K562 (cell line): Measurements from ENCODE around the gene LMLN. TPM values are rescaled to one million over a fixed set of nuclear protein-coding genes. Genes with fewer than 3 reads are reported as not detected.

Experiments used
- ATF1 ChIP-seq, 2 experiments: fragments of 450-650 bp in 1 of 2; IDR thresholded peaks; 2 replicates each; pipeline ENCODE4 v1.6.1; 2016; ENCODE audit warnings: missing compliant biosample characterization in 1 of 2, missing genetic modification characterization in 1 of 2
- CREB1 ChIP-seq, 2 experiments: sonication (generic) in 1 of 2; formaldehyde crosslinking in 1 of 2; IDR thresholded peaks; 2 replicates each; pipeline versions ENCODE4 v1.6.1 to v1.8.0; 2012 to 2022; ENCODE audit warnings: inconsistent platforms in 1 of 2, mild to moderate bottlenecking in 1 of 2, missing genetic modification reagents in 1 of 2, moderate library complexity in 1 of 2
- FOXM1 ChIP-seq, 2 experiments: fragments of 450-650 bp in 1 of 2; sonication (generic) in 1 of 2; formaldehyde crosslinking in 1 of 2; IDR thresholded peaks; 2 replicates each; pipeline versions ENCODE4 v1.6.1 to v1.9.0; 2017 to 2022; ENCODE audit warnings: low read depth in 2 of 2, mild to moderate bottlenecking in 2 of 2, missing genetic modification reagents in 1 of 2, moderate library complexity in 1 of 2
- HLTF ChIP-seq: fragments of 450-650 bp; IDR thresholded peaks from 2 replicates; pipeline ENCODE4 v1.6.1; 2016
- HOXB6 ChIP-seq: fragments of 250-450 bp; sonication (Bioruptor Pico); IDR thresholded peaks from 2 replicates; pipeline ENCODE4 v1.5.1; 2022; ENCODE audit warnings: mild to moderate bottlenecking, borderline replicate concordance
- LCOR ChIP-seq: sonication (generic); formaldehyde crosslinking; IDR thresholded peaks from 2 replicates; pipeline ENCODE4 v1.8.0; 2022; ENCODE audit warnings: mild to moderate bottlenecking, missing genetic modification reagents
- MECOM ChIP-seq: fragments of 250-450 bp; sonication (Bioruptor Pico); IDR thresholded peaks from 2 replicates; pipeline ENCODE4 v1.8.0; 2022; ENCODE audit warnings: inconsistent platforms
- NR3C1 ChIP-seq: sonication (generic); formaldehyde crosslinking; IDR thresholded peaks from 2 replicates; pipeline ENCODE4 v1.8.1; 2022; ENCODE audit warnings: missing genetic modification reagents
- OTX1 ChIP-seq: fragments of 450-650 bp; formaldehyde crosslinking; IDR thresholded peaks from 2 replicates; pipeline ENCODE4 v1.4.0; 2022; ENCODE audit warnings: mild to moderate bottlenecking
- PHB ChIP-seq: fragments of 250-450 bp; sonication (Bioruptor Pico); IDR thresholded peaks from 2 replicates; pipeline ENCODE4 v1.5.0; 2021
- SIN3A ChIP-seq, 2 experiments: fragments of 150-350 bp in 1 of 2; IDR thresholded peaks; 2 replicates each; pipeline ENCODE4 v1.6.1; 2011 to 2016; ENCODE audit warnings: borderline replicate concordance in 2 of 2, low read depth in 2 of 2, low read length in 2 of 2, mild to moderate bottlenecking in 2 of 2, moderate library complexity in 2 of 2; ENCODE audit not compliant: control insufficient read depth in 1 of 2
- SMARCA4 ChIP-seq: fragments of 450-650 bp; IDR thresholded peaks from 2 replicates; pipeline ENCODE4 v1.6.1; 2016
- YY1 ChIP-seq, 3 experiments: IDR thresholded peaks; 2 replicates each; pipeline ENCODE4 v1.6.1; 2011; ENCODE audit warnings: low read length in 2 of 3, mild to moderate bottlenecking in 2 of 3, moderate library complexity in 2 of 3, borderline replicate concordance in 1 of 3, control low read depth in 1 of 3, low read depth in 1 of 3; ENCODE audit not compliant: insufficient read depth in 3 of 3, insufficient replicate concordance in 2 of 3, control insufficient read depth in 1 of 3, insufficient read length in 1 of 3; ENCODE audit errors: extremely low read depth in 1 of 3
- polyA plus RNA-seq, 8 experiments: library from polyadenylated mRNA; depleted of rRNA in 4 of 8; stranded (reverse) in 5 of 8; unstranded in 3 of 8; fragments of >200 nt; fragmentation: Nextera tagmentation in 2 of 8; fragmentation: Illumina TruSeq in 1 of 8; extraction: Ambion mirVana in 2 of 8; extraction: Trizol in 1 of 8; gene quantifications; 2 replicates each; pipeline versions ENCODE4 v1.2.1 to v1.2.3, GENCODE V29; 2011 to 2014; ENCODE audit warnings: inconsistent platforms in 1 of 8, missing spikeins in 1 of 8
- total RNA-seq, 7 experiments: library from RNA; depleted of rRNA in 6 of 7; stranded (reverse); fragments of >200 nt in 6 of 7; fragmentation: Illumina TruSeq in 2 of 7; extraction: Trizol in 2 of 7; gene quantifications; 2 replicates each; pipeline versions ENCODE4 v1.2.1 to v1.2.3, GENCODE V29; 2011 to 2021; ENCODE audit warnings: low replicate concordance in 1 of 7
- TF ChIP-seq, protein P1 (sequence below), 2 experiments: fragments of 450-650 bp in 1 of 2; sonication (generic) in 1 of 2; formaldehyde crosslinking in 1 of 2; IDR thresholded peaks in 1 of 2; conservative IDR thresholded peaks in 1 of 2; 2 replicates each; pipeline versions ENCODE4 v1.6.1 to v1.8.1; 2016 to 2023; ENCODE audit warnings: mild to moderate bottlenecking in 2 of 2, moderate library complexity in 2 of 2, inconsistent platforms in 1 of 2, missing genetic modification reagents in 1 of 2
- TF ChIP-seq, protein P2 (sequence below): fragments of 450-650 bp; formaldehyde crosslinking; IDR thresholded peaks from 2 replicates; pipeline ENCODE4 v1.4.0; 2020; ENCODE audit warnings: mild to moderate bottlenecking, moderate library complexity
- TF ChIP-seq, protein P3 (sequence below), 3 experiments: fragments of 200-800 bp in 1 of 3; fragments of 250-450 bp in 1 of 3; fragments of 450-650 bp in 1 of 3; sonication (Bioruptor Pico) in 1 of 3; sonication (Bioruptor generic) in 1 of 3; formaldehyde crosslinking in 1 of 3; IDR thresholded peaks; 2 replicates each; pipeline versions ENCODE4 v1.6.1 to v1.8.0; 2016 to 2022; ENCODE audit warnings: mild to moderate bottlenecking in 2 of 3, missing genetic modification characterization in 2 of 3, missing compliant biosample characterization in 1 of 3, moderate library complexity in 1 of 3

The LMLN gene
- total and polyA plus RNA-seq, 9 of the 15 experiments (the other 6 are each of a cell fraction or from before 2014, with no cell fraction given), result 2.2 to 15.9 (median 6.9) TPM

GRCh38 chr3:198079771-198080520 lies 119.9 kb downstream of the LMLN start (continued):
- TF ChIP-seq FOXM1 (IDR thresholded peaks at IDR 0.05; ENCODE audit: low read depth) (no peak), FOXM1 (CRISPR knock-in tag; IDR thresholded peaks at IDR 0.05; ENCODE audit: low read depth) (no peak), HOXB6 (CRISPR knock-in tag) (no peak), ATF1 (CRISPR knock-in tag; IDR thresholded peaks at IDR 0.05) (no peak), ATF1 (tag; IDR thresholded peaks at IDR 0.05) (0 out of 2 replicates have a peak, but pooled peaks have one; percentile 43), SIN3A (IDR thresholded peaks at IDR 0.05; ENCODE audit: borderline replicate concordance in 2 of 2, control insufficient read depth in 1 of 2, low read depth in 2 of 2, low read length in 2 of 2) (0 out of 4 replicates have a peak, but pooled peaks of 1 of the 2 experiments have one; percentile 22), HLTF (0 out of 2 replicates have a peak, but pooled peaks have one; percentile 20), CREB1 (IDR thresholded peaks at IDR 0.05) (no peak), CREB1 (CRISPR knock-in tag; IDR thresholded peaks at IDR 0.05) (0 out of 2 replicates have a peak, but pooled peaks have one; percentile 28), YY1 (IDR thresholded peaks at IDR 0.05; ENCODE audit: borderline replicate concordance in 1 of 3, control insufficient read depth in 1 of 3, extremely low read depth in 1 of 3, insufficient read depth in 3 of 3, insufficient read length in 1 of 3, insufficient replicate concordance in 2 of 3, low read depth in 1 of 3, low read length in 2 of 3) (peak in 1 of 3 experiments; percentile 16), OTX1 (CRISPR knock-in tag) (no peak), SMARCA4 (peak; percentile 42; the same call in 1 of the 2 replicates), PHB (CRISPR knock-in tag) (0 out of 2 replicates have a peak, but pooled peaks have one; percentile 48), MECOM (CRISPR knock-in tag) (no peak), NR3C1 (CRISPR knock-in tag) (no peak), LCOR (CRISPR knock-in tag) (peak; percentile 82)
- TF ChIP-seq, protein P1, sequence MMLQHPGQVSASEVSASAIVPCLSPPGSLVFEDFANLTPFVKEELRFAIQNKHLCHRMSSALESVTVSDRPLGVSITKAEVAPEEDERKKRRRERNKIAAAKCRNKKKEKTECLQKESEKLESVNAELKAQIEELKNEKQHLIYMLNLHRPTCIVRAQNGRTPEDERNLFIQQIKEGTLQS (IDR thresholded peaks at IDR 0.05), result peak; percentile 73
- TF ChIP-seq, protein P1 (CRISPR knock-in tag; conservative IDR thresholded peaks at IDR 0.05), result no peak
- TF ChIP-seq, protein P2, sequence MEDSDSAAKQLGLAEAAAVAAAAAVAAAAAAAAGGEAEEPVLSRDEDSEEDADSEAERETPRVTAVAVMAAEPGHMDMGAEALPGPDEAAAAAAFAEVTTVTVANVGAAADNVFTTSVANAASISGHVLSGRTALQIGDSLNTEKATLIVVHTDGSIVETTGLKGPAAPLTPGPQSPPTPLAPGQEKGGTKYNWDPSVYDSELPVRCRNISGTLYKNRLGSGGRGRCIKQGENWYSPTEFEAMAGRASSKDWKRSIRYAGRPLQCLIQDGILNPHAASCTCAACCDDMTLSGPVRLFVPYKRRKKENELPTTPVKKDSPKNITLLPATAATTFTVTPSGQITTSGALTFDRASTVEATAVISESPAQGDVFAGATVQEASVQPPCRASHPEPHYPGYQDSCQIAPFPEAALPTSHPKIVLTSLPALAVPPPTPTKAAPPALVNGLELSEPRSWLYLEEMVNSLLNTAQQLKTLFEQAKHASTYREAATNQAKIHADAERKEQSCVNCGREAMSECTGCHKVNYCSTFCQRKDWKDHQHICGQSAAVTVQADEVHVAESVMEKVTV, result no peak
- TF ChIP-seq, protein P3, sequence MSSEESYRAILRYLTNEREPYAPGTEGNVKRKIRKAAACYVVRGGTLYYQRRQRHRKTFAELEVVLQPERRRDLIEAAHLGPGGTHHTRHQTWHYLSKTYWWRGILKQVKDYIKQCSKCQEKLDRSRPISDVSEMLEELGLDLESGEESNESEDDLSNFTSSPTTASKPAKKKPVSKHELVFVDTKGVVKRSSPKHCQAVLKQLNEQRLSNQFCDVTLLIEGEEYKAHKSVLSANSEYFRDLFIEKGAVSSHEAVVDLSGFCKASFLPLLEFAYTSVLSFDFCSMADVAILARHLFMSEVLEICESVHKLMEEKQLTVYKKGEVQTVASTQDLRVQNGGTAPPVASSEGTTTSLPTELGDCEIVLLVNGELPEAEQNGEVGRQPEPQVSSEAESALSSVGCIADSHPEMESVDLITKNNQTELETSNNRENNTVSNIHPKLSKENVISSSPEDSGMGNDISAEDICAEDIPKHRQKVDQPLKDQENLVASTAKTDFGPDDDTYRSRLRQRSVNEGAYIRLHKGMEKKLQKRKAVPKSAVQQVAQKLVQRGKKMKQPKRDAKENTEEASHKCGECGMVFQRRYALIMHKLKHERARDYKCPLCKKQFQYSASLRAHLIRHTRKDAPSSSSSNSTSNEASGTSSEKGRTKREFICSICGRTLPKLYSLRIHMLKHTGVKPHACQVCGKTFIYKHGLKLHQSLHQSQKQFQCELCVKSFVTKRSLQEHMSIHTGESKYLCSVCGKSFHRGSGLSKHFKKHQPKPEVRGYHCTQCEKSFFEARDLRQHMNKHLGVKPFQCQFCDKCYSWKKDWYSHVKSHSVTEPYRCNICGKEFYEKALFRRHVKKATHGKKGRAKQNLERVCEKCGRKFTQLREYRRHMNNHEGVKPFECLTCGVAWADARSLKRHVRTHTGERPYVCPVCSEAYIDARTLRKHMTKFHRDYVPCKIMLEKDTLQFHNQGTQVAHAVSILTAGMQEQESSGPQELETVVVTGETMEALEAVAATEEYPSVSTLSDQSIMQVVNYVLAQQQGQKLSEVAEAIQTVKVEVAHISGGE (CRISPR knock-in tag; IDR thresholded peaks at IDR 0.05), result no peak
